ENCODE measurements around the gene FCHSD2. TPM values are rescaled to one million over a fixed set of nuclear protein-coding genes. Genes with fewer than 3 reads are reported as not detected.
A peak's percentile ranks its signal among the peaks of the same experiment; 100 is the strongest.

FCHSD2 gene
- polyA plus RNA-seq, 2 of the 4 experiments (the other 2 are of a cell fraction) = 10.5 to 19.0 TPM

DNA sequence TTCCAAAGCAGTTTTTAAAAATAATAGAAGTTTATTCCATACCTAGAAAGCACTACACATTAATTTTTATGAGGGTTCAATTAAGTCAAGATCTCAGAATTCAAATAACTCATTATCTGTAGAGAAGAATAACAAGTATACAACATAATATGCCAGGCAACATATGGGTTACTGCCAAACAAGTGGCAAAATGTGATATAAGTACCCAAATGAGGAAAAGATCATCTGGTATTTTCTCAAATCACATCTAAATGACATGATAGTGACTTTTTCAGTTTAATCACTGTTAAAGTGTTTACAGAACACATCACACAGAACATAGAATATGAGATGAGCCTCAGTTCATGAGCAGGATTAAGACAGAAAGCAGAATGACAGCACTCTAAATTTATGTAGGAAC is 123.3 kb downstream of the FCHSD2 start:
- no peaks in the 10 kb centered on the region for H3K4me1 ChIP-seq
- TF ChIP-seq HOXB13 (CRISPR knock-in tag; IDR thresholded peaks at IDR 0.05; ENCODE audit: low read depth) (no peak), HDAC2 (IDR thresholded peaks at IDR 0.05) (no peak), NR3C1 (IDR thresholded peaks at IDR 0.05) (no peak), HEYL (CRISPR knock-in tag; IDR thresholded peaks at IDR 0.05) (no peak), EHF (CRISPR knock-in tag; IDR thresholded peaks at IDR 0.05) (no peak), RAD21 (conservative IDR thresholded peaks at IDR 0.05 in 1 of 2, IDR thresholded peaks at IDR 0.05 in 1 of 2) (no peak), RCOR1 (IDR thresholded peaks at IDR 0.05; ENCODE audit: low read depth, low read length) (no peak), POLR2AphosphoS2 (conservative IDR thresholded peaks at IDR 0.05; ENCODE audit: low read length) (no peak), RARB (CRISPR knock-in tag; IDR thresholded peaks at IDR 0.05) (no peak), ZNF302 (CRISPR knock-in tag; IDR thresholded peaks at IDR 0.05) (no peak)
- TF ChIP-seq, protein P1, sequence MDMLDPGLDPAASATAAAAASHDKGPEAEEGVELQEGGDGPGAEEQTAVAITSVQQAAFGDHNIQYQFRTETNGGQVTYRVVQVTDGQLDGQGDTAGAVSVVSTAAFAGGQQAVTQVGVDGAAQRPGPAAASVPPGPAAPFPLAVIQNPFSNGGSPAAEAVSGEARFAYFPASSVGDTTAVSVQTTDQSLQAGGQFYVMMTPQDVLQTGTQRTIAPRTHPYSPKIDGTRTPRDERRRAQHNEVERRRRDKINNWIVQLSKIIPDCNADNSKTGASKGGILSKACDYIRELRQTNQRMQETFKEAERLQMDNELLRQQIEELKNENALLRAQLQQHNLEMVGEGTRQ (IDR thresholded peaks at IDR 0.05) = no peak
- TF ChIP-seq, protein P2, sequence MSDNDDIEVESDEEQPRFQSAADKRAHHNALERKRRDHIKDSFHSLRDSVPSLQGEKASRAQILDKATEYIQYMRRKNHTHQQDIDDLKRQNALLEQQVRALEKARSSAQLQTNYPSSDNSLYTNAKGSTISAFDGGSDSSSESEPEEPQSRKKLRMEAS (IDR thresholded peaks at IDR 0.05) = no peak
- FAIRE-seq (no peak), ATAC-seq (no peak), DNase-seq (ENCODE audit: low read depth in 1 of 2, low spot score in 1 of 2) (no peak)
- peaks cover 5% of the 10 kb centered on the region; the same call in 1 of the 3 replicates for H3K9me3 ChIP-seq
- H3K4me2 ChIP-seq = no peak overlapping the region
- CTCF ChIA-PET = no interaction called here
- H3K27ac ChIP-seq = no peak overlapping the region
- H3K4me3 ChIP-seq = no peak overlapping the region
- POLR2A ChIA-PET = no interaction called here

DNA sequence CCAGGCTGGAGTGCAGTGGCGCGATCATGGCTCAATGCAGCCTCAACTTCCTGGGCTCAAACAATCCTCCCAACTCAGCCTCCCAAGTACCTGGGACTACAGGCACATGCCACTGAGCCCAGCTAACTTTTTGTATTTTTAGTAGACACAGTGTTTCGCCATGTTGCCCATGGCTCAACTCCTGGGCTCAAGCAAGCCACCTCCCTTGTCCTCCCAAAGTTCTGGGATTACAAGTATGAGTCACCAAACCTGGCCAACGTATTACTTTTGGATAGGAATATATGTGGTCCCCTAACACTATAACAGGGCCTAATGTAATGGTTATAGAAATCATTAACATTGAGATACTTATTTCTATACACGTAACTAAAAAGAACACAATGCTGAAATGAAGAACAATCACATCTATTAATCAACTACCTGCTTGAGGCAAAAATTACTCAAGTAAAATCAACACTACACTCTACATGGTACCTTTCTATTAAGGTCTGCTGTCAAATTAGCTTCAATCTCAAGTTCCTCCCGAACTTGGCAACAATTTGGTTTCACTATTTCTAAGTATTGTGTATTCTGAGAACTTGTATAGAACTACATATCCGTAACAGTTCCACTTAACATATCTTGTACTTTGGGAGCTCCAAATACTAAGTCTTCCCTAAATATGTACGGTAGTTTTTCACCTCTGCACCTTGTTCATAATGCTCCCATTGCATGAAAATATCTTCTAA is 124.9 kb downstream of the FCHSD2 start:
- ATAC-seq = no peak
- no peak overlapping the region for H3K4me2 ChIP-seq
- DNase-seq (ENCODE audit: low read depth in 1 of 2, low spot score in 1 of 2) = no peak
- FAIRE-seq = no peak
- 87% methylated on average over 8 of the region's 8 CpGs for WGBS (ENCODE audit: missing lambda C conversion rate)
- POLR2A ChIA-PET = no interaction called here
- H3K4me1 ChIP-seq = no peaks in the 10 kb centered on the region; the same call in 2 of the 3 replicates
- H3K27ac ChIP-seq = no peak overlapping the region
- CTCF ChIA-PET = interaction anchor here (1.0 kb wide), 1 partner anchor 161 kb away, joined by 3 read pairs; no protein-coding TSS in a partner anchor
- TF ChIP-seq, protein P3, sequence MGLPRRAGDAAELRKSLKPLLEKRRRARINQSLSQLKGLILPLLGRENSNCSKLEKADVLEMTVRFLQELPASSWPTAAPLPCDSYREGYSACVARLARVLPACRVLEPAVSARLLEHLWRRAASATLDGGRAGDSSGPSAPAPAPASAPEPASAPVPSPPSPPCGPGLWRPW (IDR thresholded peaks at IDR 0.05) = no peak
- TF ChIP-seq, protein P4, sequence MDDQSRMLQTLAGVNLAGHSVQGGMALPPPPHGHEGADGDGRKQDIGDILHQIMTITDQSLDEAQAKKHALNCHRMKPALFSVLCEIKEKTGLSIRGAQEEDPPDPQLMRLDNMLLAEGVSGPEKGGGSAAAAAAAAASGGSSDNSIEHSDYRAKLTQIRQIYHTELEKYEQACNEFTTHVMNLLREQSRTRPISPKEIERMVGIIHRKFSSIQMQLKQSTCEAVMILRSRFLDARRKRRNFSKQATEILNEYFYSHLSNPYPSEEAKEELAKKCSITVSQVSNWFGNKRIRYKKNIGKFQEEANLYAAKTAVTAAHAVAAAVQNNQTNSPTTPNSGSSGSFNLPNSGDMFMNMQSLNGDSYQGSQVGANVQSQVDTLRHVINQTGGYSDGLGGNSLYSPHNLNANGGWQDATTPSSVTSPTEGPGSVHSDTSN (IDR thresholded peaks at IDR 0.05) = no peak
- TF ChIP-seq FOSL2 (IDR thresholded peaks at IDR 0.05) (no peak), FOSL2 (CRISPR knock-in tag; IDR thresholded peaks at IDR 0.05) (peak; percentile 33; the same call in 1 of the 2 replicates)
- H3K9me3 ChIP-seq = no peaks in the 10 kb centered on the region
- H3K4me3 ChIP-seq = no peak overlapping the region

DNA sequence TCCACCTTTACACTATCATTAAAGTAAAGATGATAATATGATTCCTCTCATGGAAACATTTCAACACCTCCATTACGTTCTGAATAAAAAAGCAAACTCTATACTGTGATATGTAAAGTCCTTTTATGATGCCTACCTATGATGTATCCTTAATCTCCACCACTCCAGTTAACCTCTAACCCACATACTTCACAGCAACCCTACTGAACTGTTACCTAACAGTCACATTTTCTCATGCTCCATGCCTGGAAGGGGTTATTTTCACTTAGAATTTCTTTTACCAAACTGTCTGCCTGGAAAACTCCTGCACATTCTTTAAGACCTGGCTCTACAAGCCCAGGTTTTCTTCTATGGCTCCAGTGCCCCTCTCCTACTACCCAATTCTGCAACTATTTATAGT is 129.1 kb downstream of the FCHSD2 start:
- ChIA-PET CTCF (no interaction called here), POLR2A (no interaction called here)
- FAIRE-seq (no peak), ATAC-seq (no peak), DNase-seq (ENCODE audit: low read depth in 1 of 2, low spot score in 1 of 2) (no peak)
- no peak overlapping the region for H3K27ac ChIP-seq
- 84% methylated on average over 1 of the region's 1 CpG for WGBS (ENCODE audit: missing lambda C conversion rate)
- H3K9me3 ChIP-seq = peaks cover 12% of the 10 kb centered on the region; the same call in 2 of the 3 replicates
- H3K4me1 ChIP-seq = no peaks in the 10 kb centered on the region; the same call in 2 of the 3 replicates
- H3K4me2 ChIP-seq = no peak overlapping the region
- no peak overlapping the region for H3K4me3 ChIP-seq
- TF ChIP-seq, protein P5, sequence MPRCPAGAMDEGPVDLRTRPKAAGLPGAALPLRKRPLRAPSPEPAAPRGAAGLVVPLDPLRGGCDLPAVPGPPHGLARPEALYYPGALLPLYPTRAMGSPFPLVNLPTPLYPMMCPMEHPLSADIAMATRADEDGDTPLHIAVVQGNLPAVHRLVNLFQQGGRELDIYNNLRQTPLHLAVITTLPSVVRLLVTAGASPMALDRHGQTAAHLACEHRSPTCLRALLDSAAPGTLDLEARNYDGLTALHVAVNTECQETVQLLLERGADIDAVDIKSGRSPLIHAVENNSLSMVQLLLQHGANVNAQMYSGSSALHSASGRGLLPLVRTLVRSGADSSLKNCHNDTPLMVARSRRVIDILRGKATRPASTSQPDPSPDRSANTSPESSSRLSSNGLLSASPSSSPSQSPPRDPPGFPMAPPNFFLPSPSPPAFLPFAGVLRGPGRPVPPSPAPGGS (IDR thresholded peaks at IDR 0.05) = no peak
- TF ChIP-seq TP53 (CRISPR knock-in tag; IDR thresholded peaks at IDR 0.05) = no peak
- no peak for TF ChIP-seq CBX8 (IDR thresholded peaks at IDR 0.05)
- TF ChIP-seq, protein P6, sequence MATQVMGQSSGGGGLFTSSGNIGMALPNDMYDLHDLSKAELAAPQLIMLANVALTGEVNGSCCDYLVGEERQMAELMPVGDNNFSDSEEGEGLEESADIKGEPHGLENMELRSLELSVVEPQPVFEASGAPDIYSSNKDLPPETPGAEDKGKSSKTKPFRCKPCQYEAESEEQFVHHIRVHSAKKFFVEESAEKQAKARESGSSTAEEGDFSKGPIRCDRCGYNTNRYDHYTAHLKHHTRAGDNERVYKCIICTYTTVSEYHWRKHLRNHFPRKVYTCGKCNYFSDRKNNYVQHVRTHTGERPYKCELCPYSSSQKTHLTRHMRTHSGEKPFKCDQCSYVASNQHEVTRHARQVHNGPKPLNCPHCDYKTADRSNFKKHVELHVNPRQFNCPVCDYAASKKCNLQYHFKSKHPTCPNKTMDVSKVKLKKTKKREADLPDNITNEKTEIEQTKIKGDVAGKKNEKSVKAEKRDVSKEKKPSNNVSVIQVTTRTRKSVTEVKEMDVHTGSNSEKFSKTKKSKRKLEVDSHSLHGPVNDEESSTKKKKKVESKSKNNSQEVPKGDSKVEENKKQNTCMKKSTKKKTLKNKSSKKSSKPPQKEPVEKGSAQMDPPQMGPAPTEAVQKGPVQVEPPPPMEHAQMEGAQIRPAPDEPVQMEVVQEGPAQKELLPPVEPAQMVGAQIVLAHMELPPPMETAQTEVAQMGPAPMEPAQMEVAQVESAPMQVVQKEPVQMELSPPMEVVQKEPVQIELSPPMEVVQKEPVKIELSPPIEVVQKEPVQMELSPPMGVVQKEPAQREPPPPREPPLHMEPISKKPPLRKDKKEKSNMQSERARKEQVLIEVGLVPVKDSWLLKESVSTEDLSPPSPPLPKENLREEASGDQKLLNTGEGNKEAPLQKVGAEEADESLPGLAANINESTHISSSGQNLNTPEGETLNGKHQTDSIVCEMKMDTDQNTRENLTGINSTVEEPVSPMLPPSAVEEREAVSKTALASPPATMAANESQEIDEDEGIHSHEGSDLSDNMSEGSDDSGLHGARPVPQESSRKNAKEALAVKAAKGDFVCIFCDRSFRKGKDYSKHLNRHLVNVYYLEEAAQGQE (IDR thresholded peaks at IDR 0.05) = no peak
- TF ChIP-seq ZC3H11A (IDR thresholded peaks at IDR 0.05) = no peak
- no peak for TF ChIP-seq EP300 (IDR thresholded peaks at IDR 0.05)
- no peak for TF ChIP-seq NPAS2 (CRISPR knock-in tag; IDR thresholded peaks at IDR 0.05; ENCODE audit: borderline replicate concordance)
- no peak for TF ChIP-seq JUN (IDR thresholded peaks at IDR 0.05)
- TF ChIP-seq, protein P7, sequence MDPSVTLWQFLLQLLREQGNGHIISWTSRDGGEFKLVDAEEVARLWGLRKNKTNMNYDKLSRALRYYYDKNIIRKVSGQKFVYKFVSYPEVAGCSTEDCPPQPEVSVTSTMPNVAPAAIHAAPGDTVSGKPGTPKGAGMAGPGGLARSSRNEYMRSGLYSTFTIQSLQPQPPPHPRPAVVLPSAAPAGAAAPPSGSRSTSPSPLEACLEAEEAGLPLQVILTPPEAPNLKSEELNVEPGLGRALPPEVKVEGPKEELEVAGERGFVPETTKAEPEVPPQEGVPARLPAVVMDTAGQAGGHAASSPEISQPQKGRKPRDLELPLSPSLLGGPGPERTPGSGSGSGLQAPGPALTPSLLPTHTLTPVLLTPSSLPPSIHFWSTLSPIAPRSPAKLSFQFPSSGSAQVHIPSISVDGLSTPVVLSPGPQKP (IDR thresholded peaks at IDR 0.05; ENCODE audit: low read depth, low read length) = no peak
- TF ChIP-seq HOXB13 (CRISPR knock-in tag; IDR thresholded peaks at IDR 0.05; ENCODE audit: low read depth) = no peak
- no peak for TF ChIP-seq BHLHE40 (IDR thresholded peaks at IDR 0.05; ENCODE audit: low read depth, low read length)
- no peak for TF ChIP-seq PHF8 (IDR thresholded peaks at IDR 0.05; ENCODE audit: borderline replicate concordance, low read depth)
